Measurements from ENCODE around the gene ALG8.

DNA sequence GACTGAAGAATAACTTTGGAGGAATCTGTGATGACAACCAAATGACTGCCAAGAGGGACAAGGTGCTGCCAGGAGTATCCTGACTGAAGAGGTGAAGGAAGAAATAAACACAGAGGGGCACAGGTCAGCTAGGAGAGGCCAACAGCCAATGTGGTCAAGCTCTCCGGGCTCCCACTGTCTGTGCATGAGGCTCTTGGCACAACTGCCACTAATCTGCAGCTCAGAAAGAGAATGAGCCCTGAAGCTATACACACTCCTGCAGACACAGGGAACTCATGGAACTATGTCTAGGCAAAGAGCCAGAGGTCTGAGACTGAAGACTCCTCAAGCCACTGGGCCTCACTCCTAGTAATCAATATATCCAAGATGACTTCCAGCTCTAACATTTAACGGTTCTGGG lies 68.8 kb downstream of the ALG8 start:
- TF ChIP-seq, protein P1, sequence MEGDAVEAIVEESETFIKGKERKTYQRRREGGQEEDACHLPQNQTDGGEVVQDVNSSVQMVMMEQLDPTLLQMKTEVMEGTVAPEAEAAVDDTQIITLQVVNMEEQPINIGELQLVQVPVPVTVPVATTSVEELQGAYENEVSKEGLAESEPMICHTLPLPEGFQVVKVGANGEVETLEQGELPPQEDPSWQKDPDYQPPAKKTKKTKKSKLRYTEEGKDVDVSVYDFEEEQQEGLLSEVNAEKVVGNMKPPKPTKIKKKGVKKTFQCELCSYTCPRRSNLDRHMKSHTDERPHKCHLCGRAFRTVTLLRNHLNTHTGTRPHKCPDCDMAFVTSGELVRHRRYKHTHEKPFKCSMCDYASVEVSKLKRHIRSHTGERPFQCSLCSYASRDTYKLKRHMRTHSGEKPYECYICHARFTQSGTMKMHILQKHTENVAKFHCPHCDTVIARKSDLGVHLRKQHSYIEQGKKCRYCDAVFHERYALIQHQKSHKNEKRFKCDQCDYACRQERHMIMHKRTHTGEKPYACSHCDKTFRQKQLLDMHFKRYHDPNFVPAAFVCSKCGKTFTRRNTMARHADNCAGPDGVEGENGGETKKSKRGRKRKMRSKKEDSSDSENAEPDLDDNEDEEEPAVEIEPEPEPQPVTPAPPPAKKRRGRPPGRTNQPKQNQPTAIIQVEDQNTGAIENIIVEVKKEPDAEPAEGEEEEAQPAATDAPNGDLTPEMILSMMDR (IDR thresholded peaks at IDR 0.05), result no peak
- TF ChIP-seq POLR2A (IDR thresholded peaks at IDR 0.05), result no peak

Measured in body of pancreas (tissue), 4 donors.